ENCODE results near the gene RPP40. TPM values are rescaled to one million over a fixed set of nuclear protein-coding genes. Genes with fewer than 3 reads are reported as not detected.

Gene RPP40
- total and polyA plus RNA-seq, 9 of the 15 experiments (the other 6 are each of a cell fraction or from before 2014, with no cell fraction given), result 22.6 to 114 (median 39.0) TPM

DNA sequence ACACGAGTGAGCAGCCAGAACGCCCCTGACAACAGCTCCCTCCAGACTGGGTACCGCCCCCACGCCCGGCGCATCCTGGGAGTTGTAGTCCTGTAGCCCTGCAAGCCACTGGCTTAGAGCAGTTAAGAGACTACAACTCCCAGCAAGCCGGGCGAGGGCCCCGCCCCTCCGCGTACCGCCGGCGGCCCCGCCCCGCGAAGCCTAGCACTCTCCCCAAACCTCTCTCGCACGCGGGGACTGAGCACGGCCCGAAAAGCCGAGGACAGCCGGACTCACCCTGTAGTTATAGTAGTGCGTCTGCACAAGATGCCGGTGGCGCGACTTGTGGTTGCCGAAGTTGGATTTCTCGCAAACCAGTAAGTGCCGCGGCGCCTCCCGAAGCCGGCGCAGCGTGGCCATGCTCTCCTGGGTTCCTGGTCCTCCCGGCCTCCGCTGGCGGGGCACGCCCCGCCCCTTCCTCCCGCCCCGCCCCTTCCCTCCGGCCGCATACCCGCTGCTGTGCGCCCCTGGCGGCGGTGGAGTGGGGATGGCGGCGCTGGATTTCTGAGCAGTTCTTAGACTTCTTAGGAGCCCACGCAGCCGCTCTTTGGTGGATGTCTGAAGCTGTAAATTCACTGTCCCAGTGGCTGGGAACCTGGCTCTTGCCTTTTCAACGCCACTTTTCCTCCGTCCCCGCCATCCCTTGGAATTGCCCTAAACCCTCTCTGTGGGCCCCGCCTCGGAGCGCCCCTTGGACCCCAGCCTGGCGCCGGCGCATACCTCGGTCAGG, at the start of gene RPP40 (continued):
- TF ChIP-seq ZBTB1 (CRISPR knock-in tag; IDR thresholded peaks at IDR 0.05; ENCODE audit: borderline replicate concordance, low read depth) (peak; percentile 47; the same call in 1 of the 2 replicates), ZNF282 (CRISPR knock-in tag; IDR thresholded peaks at IDR 0.05) (peak; percentile 92; the same call in 1 of the 2 replicates), ELF1 (tag; IDR thresholded peaks at IDR 0.05) (0 out of 2 replicates have a peak, but pooled peaks have one; percentile 13), CREM (IDR thresholded peaks at IDR 0.05; ENCODE audit: low read depth) (peak; percentile 65), TBL1XR1 (IDR thresholded peaks at IDR 0.05; ENCODE audit: low read length in 2 of 2) (no peak; a peak in 1 of 4 replicates), SPI1 (IDR thresholded peaks at IDR 0.05; ENCODE audit: borderline replicate concordance, low read depth, low read length) (0 out of 2 replicates have a peak, but pooled peaks have one; percentile 23), ZNF12 (CRISPR knock-in tag; IDR thresholded peaks at IDR 0.05) (peak; percentile 48; the same call in 1 of the 2 replicates), ZNF24 (IDR thresholded peaks at IDR 0.05) (0 out of 2 replicates have a peak, but pooled peaks have one; percentile 24), PTBP1 (IDR thresholded peaks at IDR 0.05; ENCODE audit: low read depth, low read length) (no peak), BCOR (IDR thresholded peaks at IDR 0.05) (no peak; the same call in 1 of the 2 replicates), SREBF2 (CRISPR knock-in tag; IDR thresholded peaks at IDR 0.05) (peak; percentile 80; the same call in 1 of the 2 replicates), XRCC4 (IDR thresholded peaks at IDR 0.05; ENCODE audit: extremely low read depth, insufficient read depth, insufficient read length) (no peak), ZNF232 (CRISPR knock-in tag; IDR thresholded peaks at IDR 0.05) (no peak), ESRRA (IDR thresholded peaks at IDR 0.05; ENCODE audit: borderline replicate concordance, low read depth) (no peak)
- TF ChIP-seq, protein P1, sequence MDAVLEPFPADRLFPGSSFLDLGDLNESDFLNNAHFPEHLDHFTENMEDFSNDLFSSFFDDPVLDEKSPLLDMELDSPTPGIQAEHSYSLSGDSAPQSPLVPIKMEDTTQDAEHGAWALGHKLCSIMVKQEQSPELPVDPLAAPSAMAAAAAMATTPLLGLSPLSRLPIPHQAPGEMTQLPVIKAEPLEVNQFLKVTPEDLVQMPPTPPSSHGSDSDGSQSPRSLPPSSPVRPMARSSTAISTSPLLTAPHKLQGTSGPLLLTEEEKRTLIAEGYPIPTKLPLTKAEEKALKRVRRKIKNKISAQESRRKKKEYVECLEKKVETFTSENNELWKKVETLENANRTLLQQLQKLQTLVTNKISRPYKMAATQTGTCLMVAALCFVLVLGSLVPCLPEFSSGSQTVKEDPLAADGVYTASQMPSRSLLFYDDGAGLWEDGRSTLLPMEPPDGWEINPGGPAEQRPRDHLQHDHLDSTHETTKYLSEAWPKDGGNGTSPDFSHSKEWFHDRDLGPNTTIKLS (IDR thresholded peaks at IDR 0.05; ENCODE audit: borderline replicate concordance, low read depth), result peak; percentile 89
- TF ChIP-seq, protein P2, sequence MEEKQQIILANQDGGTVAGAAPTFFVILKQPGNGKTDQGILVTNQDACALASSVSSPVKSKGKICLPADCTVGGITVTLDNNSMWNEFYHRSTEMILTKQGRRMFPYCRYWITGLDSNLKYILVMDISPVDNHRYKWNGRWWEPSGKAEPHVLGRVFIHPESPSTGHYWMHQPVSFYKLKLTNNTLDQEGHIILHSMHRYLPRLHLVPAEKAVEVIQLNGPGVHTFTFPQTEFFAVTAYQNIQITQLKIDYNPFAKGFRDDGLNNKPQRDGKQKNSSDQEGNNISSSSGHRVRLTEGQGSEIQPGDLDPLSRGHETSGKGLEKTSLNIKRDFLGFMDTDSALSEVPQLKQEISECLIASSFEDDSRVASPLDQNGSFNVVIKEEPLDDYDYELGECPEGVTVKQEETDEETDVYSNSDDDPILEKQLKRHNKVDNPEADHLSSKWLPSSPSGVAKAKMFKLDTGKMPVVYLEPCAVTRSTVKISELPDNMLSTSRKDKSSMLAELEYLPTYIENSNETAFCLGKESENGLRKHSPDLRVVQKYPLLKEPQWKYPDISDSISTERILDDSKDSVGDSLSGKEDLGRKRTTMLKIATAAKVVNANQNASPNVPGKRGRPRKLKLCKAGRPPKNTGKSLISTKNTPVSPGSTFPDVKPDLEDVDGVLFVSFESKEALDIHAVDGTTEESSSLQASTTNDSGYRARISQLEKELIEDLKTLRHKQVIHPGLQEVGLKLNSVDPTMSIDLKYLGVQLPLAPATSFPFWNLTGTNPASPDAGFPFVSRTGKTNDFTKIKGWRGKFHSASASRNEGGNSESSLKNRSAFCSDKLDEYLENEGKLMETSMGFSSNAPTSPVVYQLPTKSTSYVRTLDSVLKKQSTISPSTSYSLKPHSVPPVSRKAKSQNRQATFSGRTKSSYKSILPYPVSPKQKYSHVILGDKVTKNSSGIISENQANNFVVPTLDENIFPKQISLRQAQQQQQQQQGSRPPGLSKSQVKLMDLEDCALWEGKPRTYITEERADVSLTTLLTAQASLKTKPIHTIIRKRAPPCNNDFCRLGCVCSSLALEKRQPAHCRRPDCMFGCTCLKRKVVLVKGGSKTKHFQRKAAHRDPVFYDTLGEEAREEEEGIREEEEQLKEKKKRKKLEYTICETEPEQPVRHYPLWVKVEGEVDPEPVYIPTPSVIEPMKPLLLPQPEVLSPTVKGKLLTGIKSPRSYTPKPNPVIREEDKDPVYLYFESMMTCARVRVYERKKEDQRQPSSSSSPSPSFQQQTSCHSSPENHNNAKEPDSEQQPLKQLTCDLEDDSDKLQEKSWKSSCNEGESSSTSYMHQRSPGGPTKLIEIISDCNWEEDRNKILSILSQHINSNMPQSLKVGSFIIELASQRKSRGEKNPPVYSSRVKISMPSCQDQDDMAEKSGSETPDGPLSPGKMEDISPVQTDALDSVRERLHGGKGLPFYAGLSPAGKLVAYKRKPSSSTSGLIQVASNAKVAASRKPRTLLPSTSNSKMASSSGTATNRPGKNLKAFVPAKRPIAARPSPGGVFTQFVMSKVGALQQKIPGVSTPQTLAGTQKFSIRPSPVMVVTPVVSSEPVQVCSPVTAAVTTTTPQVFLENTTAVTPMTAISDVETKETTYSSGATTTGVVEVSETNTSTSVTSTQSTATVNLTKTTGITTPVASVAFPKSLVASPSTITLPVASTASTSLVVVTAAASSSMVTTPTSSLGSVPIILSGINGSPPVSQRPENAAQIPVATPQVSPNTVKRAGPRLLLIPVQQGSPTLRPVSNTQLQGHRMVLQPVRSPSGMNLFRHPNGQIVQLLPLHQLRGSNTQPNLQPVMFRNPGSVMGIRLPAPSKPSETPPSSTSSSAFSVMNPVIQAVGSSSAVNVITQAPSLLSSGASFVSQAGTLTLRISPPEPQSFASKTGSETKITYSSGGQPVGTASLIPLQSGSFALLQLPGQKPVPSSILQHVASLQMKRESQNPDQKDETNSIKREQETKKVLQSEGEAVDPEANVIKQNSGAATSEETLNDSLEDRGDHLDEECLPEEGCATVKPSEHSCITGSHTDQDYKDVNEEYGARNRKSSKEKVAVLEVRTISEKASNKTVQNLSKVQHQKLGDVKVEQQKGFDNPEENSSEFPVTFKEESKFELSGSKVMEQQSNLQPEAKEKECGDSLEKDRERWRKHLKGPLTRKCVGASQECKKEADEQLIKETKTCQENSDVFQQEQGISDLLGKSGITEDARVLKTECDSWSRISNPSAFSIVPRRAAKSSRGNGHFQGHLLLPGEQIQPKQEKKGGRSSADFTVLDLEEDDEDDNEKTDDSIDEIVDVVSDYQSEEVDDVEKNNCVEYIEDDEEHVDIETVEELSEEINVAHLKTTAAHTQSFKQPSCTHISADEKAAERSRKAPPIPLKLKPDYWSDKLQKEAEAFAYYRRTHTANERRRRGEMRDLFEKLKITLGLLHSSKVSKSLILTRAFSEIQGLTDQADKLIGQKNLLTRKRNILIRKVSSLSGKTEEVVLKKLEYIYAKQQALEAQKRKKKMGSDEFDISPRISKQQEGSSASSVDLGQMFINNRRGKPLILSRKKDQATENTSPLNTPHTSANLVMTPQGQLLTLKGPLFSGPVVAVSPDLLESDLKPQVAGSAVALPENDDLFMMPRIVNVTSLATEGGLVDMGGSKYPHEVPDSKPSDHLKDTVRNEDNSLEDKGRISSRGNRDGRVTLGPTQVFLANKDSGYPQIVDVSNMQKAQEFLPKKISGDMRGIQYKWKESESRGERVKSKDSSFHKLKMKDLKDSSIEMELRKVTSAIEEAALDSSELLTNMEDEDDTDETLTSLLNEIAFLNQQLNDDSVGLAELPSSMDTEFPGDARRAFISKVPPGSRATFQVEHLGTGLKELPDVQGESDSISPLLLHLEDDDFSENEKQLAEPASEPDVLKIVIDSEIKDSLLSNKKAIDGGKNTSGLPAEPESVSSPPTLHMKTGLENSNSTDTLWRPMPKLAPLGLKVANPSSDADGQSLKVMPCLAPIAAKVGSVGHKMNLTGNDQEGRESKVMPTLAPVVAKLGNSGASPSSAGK (IDR thresholded peaks at IDR 0.05), result peak; percentile 100

Measured in K562 (cell line).